Vagina (tissue), 2 donors: ENCODE data around the gene NPDC1. TPM values are rescaled to one million over a fixed set of nuclear protein-coding genes. Genes with fewer than 3 reads are reported as not detected.

Experiments used
- DNase-seq, 2 donors: peaks; one replicate each; pipeline ENCODE4 v3.0.0-alpha.2; 2017; ENCODE audit errors: extremely low spot score in 2 of 2
- H3K27ac ChIP-seq: fragments of 200-600 bp; sonication (generic); one replicate; pipeline ENCODE4 v1.5.1; 2019
- H3K27me3 ChIP-seq: fragments of 200-600 bp; sonication (generic); one replicate; pipeline ENCODE4 v1.5.1; 2019
- H3K36me3 ChIP-seq, 2 donors: fragments of 200-600 bp; sonication (generic); one replicate each; pipeline ENCODE4 v1.5.1; 2017 to 2019
- H3K4me1 ChIP-seq: fragments of 200-600 bp; sonication (generic); one replicate; pipeline ENCODE4 v1.5.1; 2019
- H3K4me3 ChIP-seq, 2 donors: fragments of 200-600 bp; sonication (generic); 1 replicate in 1 of 2; 2 replicates in 1 of 2; pipeline ENCODE4 v1.5.1; 2016 to 2019
- H3K9me3 ChIP-seq: fragments of 200-600 bp; sonication (generic); one replicate; pipeline ENCODE4 v1.5.1; 2019
- CTCF ChIP-seq, 3 experiments: fragments of 450-650 bp in 2 of 3; fragments of 200-600 bp in 1 of 3; sonication (generic) in 1 of 3; IDR thresholded peaks; one replicate each; pipeline ENCODE4 v1.5.1; 2017 to 2019; ENCODE audit warnings: antibody characterized with exemption in 3 of 3, mild to moderate bottlenecking in 2 of 3, moderate library complexity in 2 of 3
- POLR2A ChIP-seq, 2 donors: fragments of 450-650 bp; IDR thresholded peaks; one replicate each; pipeline ENCODE4 v1.6.1; 2017; ENCODE audit warnings: antibody characterized with exemption in 2 of 2, mild to moderate bottlenecking in 2 of 2, moderate library complexity in 2 of 2
- POLR2AphosphoS5 ChIP-seq, 2 donors: sonication (generic); formaldehyde crosslinking; IDR thresholded peaks; one replicate each; pipeline ENCODE4 v1.9.0; 2017; ENCODE audit warnings: antibody characterized with exemption in 2 of 2, mild to moderate bottlenecking in 2 of 2, low read depth in 1 of 2; ENCODE audit not compliant: insufficient read depth in 1 of 2
- intact Hi-C: fragments of 100-400 bp; cut with DNase I; formaldehyde crosslinking; loops from one replicate; pipeline ENCODE4 v1.15.1; 2023
- total RNA-seq: library from RNA; depleted of rRNA; stranded (reverse); fragments of >200 nt; gene quantifications from one replicate; pipeline ENCODE4 v1.2.3, GENCODE V29; 2016

Gene NPDC1
- total RNA-seq, 1 donor from 2014 or later = 67.5 TPM

GRCh38 chr9:137011156-137011555 is 34.8 kb downstream of the NPDC1 start:
- intact Hi-C loops = no loop called here
- Histone ChIP-seq H3K4me3 (no peak overlapping the region), H3K36me3 (peaks cover 0 to 5% of the 10 kb centered on the region in 2 donors), H3K27ac (no peak overlapping the region), H3K27me3 (no peaks in the 10 kb centered on the region), H3K4me1 (no peaks in the 10 kb centered on the region), H3K9me3 (no peaks in the 10 kb centered on the region)
- no peak for DNase-seq
- TF ChIP-seq POLR2AphosphoS5 (IDR thresholded peaks at IDR 0.05; ENCODE audit: insufficient read depth in 1 of 2, low read depth in 1 of 2) (no peak), POLR2A (IDR thresholded peaks at IDR 0.05) (no peak), CTCF (IDR thresholded peaks at IDR 0.05) (no peak)

- intact Hi-C loops = no loop called here
- H3K4me1 ChIP-seq = no peaks in the 10 kb centered on the region
- H3K27ac ChIP-seq = no peak overlapping the region
- H3K4me3 ChIP-seq = no peak overlapping the region
- no peak for TF ChIP-seq CTCF (IDR thresholded peaks at IDR 0.05)
- TF ChIP-seq POLR2AphosphoS5 (IDR thresholded peaks at IDR 0.05; ENCODE audit: insufficient read depth in 1 of 2, low read depth in 1 of 2) = no peak
- TF ChIP-seq POLR2A (IDR thresholded peaks at IDR 0.05) = no peak
- H3K27me3 ChIP-seq = no peaks in the 10 kb centered on the region
- DNase-seq = no peak
- no peaks in the 10 kb centered on the region for H3K9me3 ChIP-seq
- H3K36me3 ChIP-seq = no peaks in the 10 kb centered on the region
Observed at GRCh38 chr9:137009938-137010732, 35.8 kb downstream of the NPDC1 start.

GRCh38 chr9:137009217-137009616 is 36.8 kb downstream of the NPDC1 start:
- Histone ChIP-seq H3K4me1 (no peaks in the 10 kb centered on the region), H3K27ac (no peak overlapping the region), H3K27me3 (no peaks in the 10 kb centered on the region), H3K4me3 (no peak overlapping the region), H3K9me3 (no peaks in the 10 kb centered on the region), H3K36me3 (no peaks in the 10 kb centered on the region)
- DNase-seq = no peak
- no peak for TF ChIP-seq CTCF (IDR thresholded peaks at IDR 0.05)
- TF ChIP-seq POLR2A (IDR thresholded peaks at IDR 0.05) = no peak
- TF ChIP-seq POLR2AphosphoS5 (IDR thresholded peaks at IDR 0.05; ENCODE audit: insufficient read depth in 1 of 2, low read depth in 1 of 2) = no peak
- intact Hi-C loops = no loop called here

GRCh38 chr9:137008312-137008711 is 37.7 kb downstream of the NPDC1 start:
- no peak for TF ChIP-seq POLR2AphosphoS5 (IDR thresholded peaks at IDR 0.05; ENCODE audit: insufficient read depth in 1 of 2, low read depth in 1 of 2)
- no peak for TF ChIP-seq POLR2A (IDR thresholded peaks at IDR 0.05)
- TF ChIP-seq CTCF (IDR thresholded peaks at IDR 0.05) = no peak
- no peaks in the 10 kb centered on the region for H3K27me3 ChIP-seq
- intact Hi-C loops = no loop called here
- H3K27ac ChIP-seq = no peak overlapping the region
- no peak for DNase-seq
- no peaks in the 10 kb centered on the region for H3K36me3 ChIP-seq
- H3K9me3 ChIP-seq = no peaks in the 10 kb centered on the region
- H3K4me1 ChIP-seq = no peaks in the 10 kb centered on the region
- H3K4me3 ChIP-seq = no peak overlapping the region

GRCh38 chr9:137007816-137008270 is 38.1 kb downstream of the NPDC1 start:
- no peaks in the 10 kb centered on the region for H3K9me3 ChIP-seq
- H3K27me3 ChIP-seq = no peaks in the 10 kb centered on the region
- no peaks in the 10 kb centered on the region for H3K4me1 ChIP-seq
- intact Hi-C loops = no loop called here
- H3K4me3 ChIP-seq = no peak overlapping the region
- no peaks in the 10 kb centered on the region for H3K36me3 ChIP-seq
- DNase-seq = no peak
- no peak overlapping the region for H3K27ac ChIP-seq
- no peak for TF ChIP-seq POLR2AphosphoS5 (IDR thresholded peaks at IDR 0.05; ENCODE audit: insufficient read depth in 1 of 2, low read depth in 1 of 2)
